SK-N-SH treated with all-trans-retinoic acid at 6 μM for 48 hours (cell line): ENCODE results near the gene LIN7A.

ENCODE experiments used
- BACH2 ChIP-seq: fragments of 250-450 bp; sonication (Bioruptor Pico); IDR thresholded peaks from 2 replicates; pipeline ENCODE4 v1.9.0; 2021; ENCODE audit warnings: mild to moderate bottlenecking, borderline replicate concordance
- CREB5 ChIP-seq: fragments of 250-450 bp; sonication (Bioruptor Pico); IDR thresholded peaks from 2 replicates; pipeline ENCODE4 v1.5.1; 2020; ENCODE audit warnings: low read depth, mild to moderate bottlenecking, moderate library complexity
- ISL1 ChIP-seq: fragments of 250-450 bp; sonication (Bioruptor Pico); IDR thresholded peaks from 2 replicates; pipeline ENCODE4 v2.1.2; 2022; ENCODE audit warnings: mild to moderate bottlenecking, moderate library complexity
- OSR1 ChIP-seq: fragments of 250-450 bp; sonication (Bioruptor Pico); IDR thresholded peaks from 2 replicates; pipeline ENCODE4 v1.8.0; 2022; ENCODE audit warnings: moderate library complexity, mild to moderate bottlenecking, inconsistent platforms
- SNAI2 ChIP-seq: fragments of 250-450 bp; sonication (Bioruptor Pico); IDR thresholded peaks from 2 replicates; pipeline ENCODE4 v1.5.0; 2020; ENCODE audit warnings: mild to moderate bottlenecking, moderate library complexity
- TCF4 ChIP-seq: fragments of 250-450 bp; sonication (Bioruptor Pico); IDR thresholded peaks from 2 replicates; pipeline ENCODE4 v1.8.0; 2021; ENCODE audit warnings: mild to moderate bottlenecking, moderate library complexity, borderline replicate concordance
- ZFP3 ChIP-seq: fragments of 250-450 bp; sonication (Bioruptor Pico); IDR thresholded peaks from 2 replicates; pipeline ENCODE4 v1.5.0; 2020; ENCODE audit warnings: mild to moderate bottlenecking, moderate library complexity
- ZFP30 ChIP-seq: fragments of 450-650 bp; formaldehyde crosslinking; IDR thresholded peaks from 2 replicates; pipeline ENCODE4 v1.5.0; 2022; ENCODE audit warnings: mild to moderate bottlenecking, moderate library complexity
- ZNF565 ChIP-seq: fragments of 450-650 bp; formaldehyde crosslinking; conservative IDR thresholded peaks from 2 replicates; pipeline ENCODE4 v1.5.0; 2020; ENCODE audit warnings: low read depth, mild to moderate bottlenecking, moderate library complexity
- TF ChIP-seq, protein P1 (sequence below): fragments of 250-450 bp; sonication (Bioruptor Pico); IDR thresholded peaks from 2 replicates; pipeline ENCODE4 v1.5.0; 2020; ENCODE audit warnings: mild to moderate bottlenecking, moderate library complexity
- TF ChIP-seq, protein P2 (sequence below): fragments of 250-450 bp; sonication (Bioruptor Pico); IDR thresholded peaks from 2 replicates; pipeline ENCODE4 v1.8.0; 2020; ENCODE audit warnings: mild to moderate bottlenecking, moderate library complexity, borderline replicate concordance
- TF ChIP-seq, protein P3 (sequence below): fragments of 250-450 bp; sonication (Bioruptor Pico); IDR thresholded peaks from 2 replicates; pipeline ENCODE4 v1.8.0; 2021; ENCODE audit warnings: low read depth, mild to moderate bottlenecking, moderate library complexity, borderline replicate concordance

GRCh38 chr12:80968326-80968725 is 30.6 kb upstream of the LIN7A start:
- no peak for TF ChIP-seq CREB5 (CRISPR knock-in tag)
- TF ChIP-seq ZNF565, result no peak
- TF ChIP-seq ZFP3 (CRISPR knock-in tag), result no peak
- TF ChIP-seq, protein P1, sequence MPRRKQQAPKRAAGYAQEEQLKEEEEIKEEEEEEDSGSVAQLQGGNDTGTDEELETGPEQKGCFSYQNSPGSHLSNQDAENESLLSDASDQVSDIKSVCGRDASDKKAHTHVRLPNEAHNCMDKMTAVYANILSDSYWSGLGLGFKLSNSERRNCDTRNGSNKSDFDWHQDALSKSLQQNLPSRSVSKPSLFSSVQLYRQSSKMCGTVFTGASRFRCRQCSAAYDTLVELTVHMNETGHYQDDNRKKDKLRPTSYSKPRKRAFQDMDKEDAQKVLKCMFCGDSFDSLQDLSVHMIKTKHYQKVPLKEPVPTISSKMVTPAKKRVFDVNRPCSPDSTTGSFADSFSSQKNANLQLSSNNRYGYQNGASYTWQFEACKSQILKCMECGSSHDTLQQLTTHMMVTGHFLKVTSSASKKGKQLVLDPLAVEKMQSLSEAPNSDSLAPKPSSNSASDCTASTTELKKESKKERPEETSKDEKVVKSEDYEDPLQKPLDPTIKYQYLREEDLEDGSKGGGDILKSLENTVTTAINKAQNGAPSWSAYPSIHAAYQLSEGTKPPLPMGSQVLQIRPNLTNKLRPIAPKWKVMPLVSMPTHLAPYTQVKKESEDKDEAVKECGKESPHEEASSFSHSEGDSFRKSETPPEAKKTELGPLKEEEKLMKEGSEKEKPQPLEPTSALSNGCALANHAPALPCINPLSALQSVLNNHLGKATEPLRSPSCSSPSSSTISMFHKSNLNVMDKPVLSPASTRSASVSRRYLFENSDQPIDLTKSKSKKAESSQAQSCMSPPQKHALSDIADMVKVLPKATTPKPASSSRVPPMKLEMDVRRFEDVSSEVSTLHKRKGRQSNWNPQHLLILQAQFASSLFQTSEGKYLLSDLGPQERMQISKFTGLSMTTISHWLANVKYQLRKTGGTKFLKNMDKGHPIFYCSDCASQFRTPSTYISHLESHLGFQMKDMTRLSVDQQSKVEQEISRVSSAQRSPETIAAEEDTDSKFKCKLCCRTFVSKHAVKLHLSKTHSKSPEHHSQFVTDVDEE (CRISPR knock-in tag), result no peak
- no peak for TF ChIP-seq ISL1 (CRISPR knock-in tag)
- TF ChIP-seq TCF4 (CRISPR knock-in tag), result no peak
- TF ChIP-seq SNAI2, result no peak
- no peak for TF ChIP-seq ZFP30 (CRISPR knock-in tag)
- TF ChIP-seq OSR1 (CRISPR knock-in tag), result no peak
- TF ChIP-seq, protein P2, sequence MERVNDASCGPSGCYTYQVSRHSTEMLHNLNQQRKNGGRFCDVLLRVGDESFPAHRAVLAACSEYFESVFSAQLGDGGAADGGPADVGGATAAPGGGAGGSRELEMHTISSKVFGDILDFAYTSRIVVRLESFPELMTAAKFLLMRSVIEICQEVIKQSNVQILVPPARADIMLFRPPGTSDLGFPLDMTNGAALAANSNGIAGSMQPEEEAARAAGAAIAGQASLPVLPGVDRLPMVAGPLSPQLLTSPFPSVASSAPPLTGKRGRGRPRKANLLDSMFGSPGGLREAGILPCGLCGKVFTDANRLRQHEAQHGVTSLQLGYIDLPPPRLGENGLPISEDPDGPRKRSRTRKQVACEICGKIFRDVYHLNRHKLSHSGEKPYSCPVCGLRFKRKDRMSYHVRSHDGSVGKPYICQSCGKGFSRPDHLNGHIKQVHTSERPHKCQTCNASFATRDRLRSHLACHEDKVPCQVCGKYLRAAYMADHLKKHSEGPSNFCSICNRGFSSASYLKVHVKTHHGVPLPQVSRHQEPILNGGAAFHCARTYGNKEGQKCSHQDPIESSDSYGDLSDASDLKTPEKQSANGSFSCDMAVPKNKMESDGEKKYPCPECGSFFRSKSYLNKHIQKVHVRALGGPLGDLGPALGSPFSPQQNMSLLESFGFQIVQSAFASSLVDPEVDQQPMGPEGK (CRISPR knock-in tag), result no peak
- no peak for TF ChIP-seq BACH2 (CRISPR knock-in tag)
- TF ChIP-seq, protein P3, sequence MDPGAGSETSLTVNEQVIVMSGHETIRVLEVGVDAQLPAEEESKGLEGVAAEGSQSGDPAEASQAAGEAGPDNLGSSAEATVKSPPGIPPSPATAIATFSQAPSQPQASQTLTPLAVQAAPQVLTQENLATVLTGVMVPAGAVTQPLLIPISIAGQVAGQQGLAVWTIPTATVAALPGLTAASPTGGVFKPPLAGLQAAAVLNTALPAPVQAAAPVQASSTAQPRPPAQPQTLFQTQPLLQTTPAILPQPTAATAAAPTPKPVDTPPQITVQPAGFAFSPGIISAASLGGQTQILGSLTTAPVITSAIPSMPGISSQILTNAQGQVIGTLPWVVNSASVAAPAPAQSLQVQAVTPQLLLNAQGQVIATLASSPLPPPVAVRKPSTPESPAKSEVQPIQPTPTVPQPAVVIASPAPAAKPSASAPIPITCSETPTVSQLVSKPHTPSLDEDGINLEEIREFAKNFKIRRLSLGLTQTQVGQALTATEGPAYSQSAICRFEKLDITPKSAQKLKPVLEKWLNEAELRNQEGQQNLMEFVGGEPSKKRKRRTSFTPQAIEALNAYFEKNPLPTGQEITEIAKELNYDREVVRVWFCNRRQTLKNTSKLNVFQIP (CRISPR knock-in tag), result no peak
